Measurements from ENCODE around the gene FCER1G.

Gene FCER1G

DNA sequence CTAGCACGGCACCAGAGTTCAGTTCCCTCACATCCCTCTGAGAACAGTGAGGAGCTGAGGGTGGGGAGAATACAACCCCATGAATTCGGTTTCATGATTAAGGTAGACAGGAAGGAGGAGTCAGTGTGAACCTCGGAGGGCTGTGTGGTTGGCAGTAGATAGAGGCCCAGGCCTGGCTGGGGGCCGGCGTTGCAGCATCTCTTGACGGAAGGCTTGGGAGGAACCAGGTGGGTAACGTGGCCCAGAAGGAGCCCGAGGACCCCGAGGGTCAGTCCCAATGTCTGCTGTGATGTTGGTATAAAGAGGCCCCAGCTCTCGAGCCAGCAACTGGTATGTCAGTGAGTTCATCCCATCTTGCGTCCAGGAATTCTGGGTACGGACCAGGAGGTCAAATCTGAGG is 43.4 kb upstream of the FCER1G start:
- DNase-seq, result no peak
- TF ChIP-seq, protein P1, sequence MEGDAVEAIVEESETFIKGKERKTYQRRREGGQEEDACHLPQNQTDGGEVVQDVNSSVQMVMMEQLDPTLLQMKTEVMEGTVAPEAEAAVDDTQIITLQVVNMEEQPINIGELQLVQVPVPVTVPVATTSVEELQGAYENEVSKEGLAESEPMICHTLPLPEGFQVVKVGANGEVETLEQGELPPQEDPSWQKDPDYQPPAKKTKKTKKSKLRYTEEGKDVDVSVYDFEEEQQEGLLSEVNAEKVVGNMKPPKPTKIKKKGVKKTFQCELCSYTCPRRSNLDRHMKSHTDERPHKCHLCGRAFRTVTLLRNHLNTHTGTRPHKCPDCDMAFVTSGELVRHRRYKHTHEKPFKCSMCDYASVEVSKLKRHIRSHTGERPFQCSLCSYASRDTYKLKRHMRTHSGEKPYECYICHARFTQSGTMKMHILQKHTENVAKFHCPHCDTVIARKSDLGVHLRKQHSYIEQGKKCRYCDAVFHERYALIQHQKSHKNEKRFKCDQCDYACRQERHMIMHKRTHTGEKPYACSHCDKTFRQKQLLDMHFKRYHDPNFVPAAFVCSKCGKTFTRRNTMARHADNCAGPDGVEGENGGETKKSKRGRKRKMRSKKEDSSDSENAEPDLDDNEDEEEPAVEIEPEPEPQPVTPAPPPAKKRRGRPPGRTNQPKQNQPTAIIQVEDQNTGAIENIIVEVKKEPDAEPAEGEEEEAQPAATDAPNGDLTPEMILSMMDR (IDR thresholded peaks at IDR 0.05; ENCODE audit: low read depth, low read length), result no peak
- Histone ChIP-seq H3K4me1 (no peaks in the 10 kb centered on the region), H3K36me3 (peaks cover 49% of the 10 kb centered on the region), H3K4me3 (ENCODE audit: low read depth, low read length) (no peak overlapping the region), H3K9me3 (no peaks in the 10 kb centered on the region), H3K27me3 (no peaks in the 10 kb centered on the region)

DNA sequence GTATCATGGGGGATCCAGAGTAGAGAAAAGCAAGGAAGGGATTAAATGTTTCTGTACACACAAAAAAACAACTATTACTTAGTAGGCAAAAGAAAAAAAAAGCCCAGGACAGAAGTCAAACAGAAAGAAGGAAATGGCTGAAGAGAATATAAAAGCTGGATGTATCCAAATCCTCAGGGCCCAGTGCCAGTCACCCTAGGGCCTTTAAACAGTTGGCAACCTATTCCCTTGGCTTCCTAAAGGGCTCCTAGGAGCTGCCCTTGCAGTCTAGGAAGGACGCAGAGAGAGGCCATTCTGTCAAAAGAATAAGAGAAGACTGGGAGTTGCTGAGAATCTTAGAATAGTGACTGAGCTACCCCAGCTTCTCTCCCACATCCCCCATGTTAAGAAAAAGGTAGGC is 42.7 kb upstream of the FCER1G start:
- H3K4me1 ChIP-seq, result no peaks in the 10 kb centered on the region
- H3K27me3 ChIP-seq, result no peaks in the 10 kb centered on the region
- H3K9me3 ChIP-seq, result no peaks in the 10 kb centered on the region
- H3K36me3 ChIP-seq, result peaks cover 49% of the 10 kb centered on the region
- no peak overlapping the region for H3K4me3 ChIP-seq (ENCODE audit: low read depth, low read length)
- TF ChIP-seq, protein P1 (IDR thresholded peaks at IDR 0.05; ENCODE audit: low read depth, low read length), result no peak
- DNase-seq, result no peak

DNA sequence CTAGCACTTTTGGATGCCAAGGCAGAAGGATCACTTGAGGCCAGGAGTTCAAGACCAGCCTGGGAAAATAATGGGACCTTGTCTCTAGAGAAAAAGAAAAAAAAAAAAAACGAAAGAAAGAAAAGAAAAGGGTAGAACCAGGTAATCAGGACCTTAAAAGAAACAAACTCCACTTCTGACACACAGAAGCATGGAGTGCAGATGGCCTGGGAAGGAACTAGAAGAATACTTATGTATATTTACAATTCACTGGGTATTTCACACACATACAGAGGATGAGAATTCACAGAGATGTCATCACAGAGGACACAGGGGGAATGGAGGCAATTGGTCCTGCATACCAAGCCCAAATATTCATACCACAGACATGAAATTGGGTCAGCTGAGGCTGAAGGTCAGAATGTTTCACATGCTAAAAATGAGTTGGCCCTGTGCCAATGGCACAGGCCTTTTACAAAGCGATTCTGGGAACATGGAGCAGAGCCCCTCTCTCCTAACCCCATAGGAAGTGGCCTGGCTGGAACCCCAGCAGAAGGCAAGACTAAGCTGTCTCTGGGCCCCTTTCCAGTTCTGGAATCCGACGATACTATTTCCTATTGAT is 42.2 kb upstream of the FCER1G start:
- Histone ChIP-seq H3K4me1 (no peaks in the 10 kb centered on the region; the same call in 1 of the 2 replicates), H3K4me3 (ENCODE audit: low read depth, low read length) (no peak overlapping the region), H3K27me3 (no peaks in the 10 kb centered on the region), H3K9me3 (no peaks in the 10 kb centered on the region), H3K36me3 (peaks cover 49% of the 10 kb centered on the region)
- TF ChIP-seq, protein P1 (IDR thresholded peaks at IDR 0.05; ENCODE audit: low read depth, low read length), result no peak
- DNase-seq, result no peak

DNA sequence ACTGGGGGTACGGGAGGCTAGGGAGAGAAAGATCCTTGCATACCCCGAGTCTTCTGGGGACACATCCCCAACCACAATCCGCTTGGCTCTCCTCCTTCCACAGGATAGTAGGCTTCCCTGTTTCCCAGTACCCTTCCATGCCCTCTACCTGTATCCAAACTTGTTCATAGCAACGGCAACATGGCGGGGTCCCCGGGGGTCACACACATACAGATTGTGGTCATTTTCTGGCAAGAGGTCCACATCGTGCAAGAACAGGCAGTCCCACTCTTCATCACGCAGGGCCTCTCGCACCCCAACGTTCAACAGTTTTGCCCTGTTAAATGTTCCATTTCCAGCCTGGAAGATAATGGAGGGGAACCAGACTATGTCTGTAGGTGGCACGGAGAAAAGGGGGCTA is 41.4 kb upstream of the FCER1G start:
- Histone ChIP-seq H3K9me3 (no peaks in the 10 kb centered on the region), H3K36me3 (peaks cover 49% of the 10 kb centered on the region), H3K4me3 (ENCODE audit: low read depth, low read length) (no peak overlapping the region), H3K27me3 (no peaks in the 10 kb centered on the region), H3K4me1 (no peaks in the 10 kb centered on the region; the same call in 1 of the 2 replicates)
- no peak for DNase-seq
- TF ChIP-seq, protein P1 (IDR thresholded peaks at IDR 0.05; ENCODE audit: low read depth, low read length), result no peak

DNA sequence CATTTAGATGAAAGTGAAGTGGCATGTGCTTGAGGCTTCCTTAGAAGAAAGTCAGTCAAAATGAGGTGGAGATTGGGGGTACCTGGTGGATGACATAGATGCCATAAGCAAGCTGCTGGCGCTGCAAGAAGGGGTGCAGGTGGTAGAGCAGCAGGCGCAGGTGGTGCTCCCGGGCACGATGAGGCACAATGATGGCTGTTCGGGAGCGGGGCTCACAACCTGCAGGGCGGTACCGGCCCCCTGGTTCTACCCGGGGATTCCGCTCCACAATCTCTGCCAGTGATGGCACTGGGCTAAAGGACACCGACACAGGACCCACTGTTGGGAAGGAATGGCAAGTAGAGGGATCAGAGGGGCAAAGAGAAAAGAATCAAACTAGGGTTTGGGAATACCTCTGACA is 40.2 kb upstream of the FCER1G start:
- Histone ChIP-seq H3K9me3 (no peaks in the 10 kb centered on the region), H3K36me3 (peaks cover 49% of the 10 kb centered on the region), H3K27me3 (no peaks in the 10 kb centered on the region), H3K4me3 (ENCODE audit: low read depth, low read length) (no peak overlapping the region), H3K4me1 (no peaks in the 10 kb centered on the region; the same call in 1 of the 2 replicates)
- no peak for DNase-seq
- TF ChIP-seq, protein P1 (IDR thresholded peaks at IDR 0.05; ENCODE audit: low read depth, low read length), result no peak

DNA sequence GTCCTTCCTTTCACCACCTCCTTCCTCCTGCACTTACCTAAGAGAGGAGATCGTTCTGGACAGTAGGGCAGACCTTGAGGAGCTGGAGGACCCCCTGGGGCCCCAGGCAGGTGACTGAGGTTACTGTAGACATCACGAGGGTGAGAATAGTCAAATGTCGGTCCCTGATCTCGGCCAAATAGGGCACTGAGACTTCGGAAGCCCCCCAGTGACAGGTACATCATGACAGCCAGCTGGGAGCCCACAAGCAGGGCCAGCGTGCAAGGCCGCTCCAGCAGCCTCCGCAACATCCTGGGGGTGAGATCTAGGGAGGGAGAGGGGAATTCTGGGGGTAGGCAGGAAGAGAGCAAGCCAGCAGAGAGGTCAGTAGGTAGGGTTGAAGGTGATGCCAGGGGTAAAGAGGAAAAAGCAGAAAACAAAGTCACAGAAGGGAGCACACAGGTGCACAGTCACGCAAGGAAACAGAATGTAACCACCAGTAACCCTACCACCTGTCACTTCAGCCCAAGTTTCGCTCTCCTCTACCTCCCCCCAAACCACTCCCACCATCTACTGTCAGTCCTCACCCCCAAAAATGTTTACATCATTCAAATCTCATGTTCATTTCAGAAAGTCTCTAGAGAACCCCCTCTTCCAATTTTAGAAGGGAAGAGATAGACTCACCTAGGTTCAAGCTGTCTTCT is 39.2 kb upstream of the FCER1G start:
- no peaks in the 10 kb centered on the region for H3K9me3 ChIP-seq
- no peaks in the 10 kb centered on the region; the same call in 1 of the 2 replicates for H3K4me1 ChIP-seq
- TF ChIP-seq, protein P1 (IDR thresholded peaks at IDR 0.05; ENCODE audit: low read depth, low read length), result no peak
- DNase-seq, result no peak
- H3K27me3 ChIP-seq, result no peaks in the 10 kb centered on the region
- peaks cover 42% of the 10 kb centered on the region for H3K36me3 ChIP-seq
- H3K4me3 ChIP-seq (ENCODE audit: low read depth, low read length), result peak overlapping the region; percentile 81
